ENCODE data around the gene SORT1. TPM values are rescaled to one million over a fixed set of nuclear protein-coding genes. Genes with fewer than 3 reads are reported as not detected.

SORT1 gene
- polyA plus RNA-seq, 6 donors from 2014 or later, result 0.16 to 1.3 (median 0.34) TPM; not detected in 2

- H3K4me1 Mint-ChIP-seq, result peaks cover 5 to 7% (median 7%) of the 10 kb centered on the region in 3 donors
- peaks cover 7 to 19% (median 16%) of the 10 kb centered on the region in 3 donors for H3K27me3 Mint-ChIP-seq
- DNase-seq (no peak), ATAC-seq (ENCODE audit: low read depth in 2 of 2) (no peak)
- no peak overlapping the region for H3K4me3 Mint-ChIP-seq
- H3K36me3 Mint-ChIP-seq, result no peaks in the 10 kb centered on the region
- no peak overlapping the region for H3K27ac Mint-ChIP-seq
- H3K9me3 Mint-ChIP-seq, result no peaks in the 10 kb centered on the region
These were observed 122.9 kb downstream of the SORT1 start for GRCh38 chr1:109274533-109275476.

- H3K4me3 Mint-ChIP-seq, result no peak overlapping the region
- no peak for ATAC-seq (ENCODE audit: low read depth in 2 of 2)
These were observed 124.0 kb downstream of the SORT1 start for GRCh38 chr1:109273570-109274288.

GRCh38 chr1:109272831-109273547 is 124.7 kb downstream of the SORT1 start:
- no peak overlapping the region for H3K4me3 Mint-ChIP-seq
- H3K27ac Mint-ChIP-seq, result no peak overlapping the region
- peaks cover 4 to 19% (median 16%) of the 10 kb centered on the region in 3 donors for H3K27me3 Mint-ChIP-seq
- ATAC-seq (ENCODE audit: low read depth in 2 of 2), result no peak
- H3K9me3 Mint-ChIP-seq, result no peaks in the 10 kb centered on the region
- no peak for DNase-seq
- H3K36me3 Mint-ChIP-seq, result no peaks in the 10 kb centered on the region
- peaks cover 5 to 7% (median 7%) of the 10 kb centered on the region in 3 donors for H3K4me1 Mint-ChIP-seq

More at GRCh38 chr1:109273570-109274288, 124.0 kb downstream of the SORT1 start:
- Mint-ChIP-seq H3K27ac (no peak overlapping the region), H3K9me3 (no peaks in the 10 kb centered on the region), H3K27me3 (peaks cover 4 to 19% (median 16%) of the 10 kb centered on the region in 3 donors), H3K36me3 (no peaks in the 10 kb centered on the region), H3K4me1 (peaks cover 5 to 7% (median 7%) of the 10 kb centered on the region in 3 donors)
- DNase-seq, result no peak

GRCh38 chr1:109272021-109272799 is 125.5 kb downstream of the SORT1 start:
- no peaks in the 10 kb centered on the region for H3K9me3 Mint-ChIP-seq
- no peak for DNase-seq
- peaks cover 4 to 19% (median 16%) of the 10 kb centered on the region in 3 donors for H3K27me3 Mint-ChIP-seq
- H3K27ac Mint-ChIP-seq, result no peak overlapping the region
- ATAC-seq (ENCODE audit: low read depth in 2 of 2), result no peak
- no peaks in the 10 kb centered on the region for H3K36me3 Mint-ChIP-seq
- H3K4me3 Mint-ChIP-seq, result no peak overlapping the region
- H3K4me1 Mint-ChIP-seq, result peaks cover 2 to 7% (median 3%) of the 10 kb centered on the region in 3 donors

GRCh38 chr1:109271458-109271857 is 126.3 kb downstream of the SORT1 start:
- no peak overlapping the region for H3K4me3 Mint-ChIP-seq
- H3K27me3 Mint-ChIP-seq, result peaks cover 4 to 19% (median 16%) of the 10 kb centered on the region in 3 donors
- H3K9me3 Mint-ChIP-seq, result no peaks in the 10 kb centered on the region
- DNase-seq (no peak), ATAC-seq (ENCODE audit: low read depth in 2 of 2) (no peak)
- H3K27ac Mint-ChIP-seq, result no peak overlapping the region
- peaks cover 0 to 7% (median 0%) of the 10 kb centered on the region in 3 donors for H3K4me1 Mint-ChIP-seq
- no peaks in the 10 kb centered on the region for H3K36me3 Mint-ChIP-seq

- Mint-ChIP-seq H3K36me3 (no peaks in the 10 kb centered on the region), H3K9me3 (no peaks in the 10 kb centered on the region), H3K27me3 (peaks cover 4 to 19% (median 16%) of the 10 kb centered on the region in 3 donors), H3K4me1 (peaks cover 0 to 7% (median 0%) of the 10 kb centered on the region in 3 donors), H3K27ac (no peak overlapping the region), H3K4me3 (no peak overlapping the region)
- DNase-seq (no peak), ATAC-seq (ENCODE audit: low read depth in 2 of 2) (no peak)
These were observed 126.9 kb downstream of the SORT1 start for GRCh38 chr1:109270623-109271317.

- Mint-ChIP-seq H3K36me3 (no peaks in the 10 kb centered on the region), H3K9me3 (no peaks in the 10 kb centered on the region), H3K4me3 (no peak overlapping the region), H3K4me1 (peaks cover 0 to 7% (median 0%) of the 10 kb centered on the region in 3 donors), H3K27ac (peak overlapping the region in 2 of 6 donors; percentile 59 to 91), H3K27me3 (peaks cover 4 to 16% (median 16%) of the 10 kb centered on the region in 3 donors)
- no peak for DNase-seq
- no peak for ATAC-seq (ENCODE audit: low read depth in 2 of 2)
These were observed 127.6 kb downstream of the SORT1 start for GRCh38 chr1:109269981-109270622.

GRCh38 chr1:109269212-109269980 is 128.3 kb downstream of the SORT1 start:
- no peak for ATAC-seq (ENCODE audit: low read depth in 2 of 2)
- H3K9me3 Mint-ChIP-seq, result no peaks in the 10 kb centered on the region

GRCh38 chr1:109268431-109269211 is 129.1 kb downstream of the SORT1 start:
- DNase-seq (no peak), ATAC-seq (ENCODE audit: low read depth in 2 of 2) (no peak)
- peaks cover 0 to 11% (median 5%) of the 10 kb centered on the region in 3 donors for H3K27me3 Mint-ChIP-seq
- H3K27ac Mint-ChIP-seq, result no peak overlapping the region
- H3K36me3 Mint-ChIP-seq, result no peaks in the 10 kb centered on the region
- H3K9me3 Mint-ChIP-seq, result no peaks in the 10 kb centered on the region
- H3K4me1 Mint-ChIP-seq, result peaks cover 0 to 3% (median 1%) of the 10 kb centered on the region in 3 donors
- H3K4me3 Mint-ChIP-seq, result no peak overlapping the region

More at GRCh38 chr1:109269212-109269980, 128.3 kb downstream of the SORT1 start:
- H3K27me3 Mint-ChIP-seq, result peaks cover 4 to 10% (median 9%) of the 10 kb centered on the region in 3 donors
- no peak overlapping the region for H3K27ac Mint-ChIP-seq
- H3K36me3 Mint-ChIP-seq, result no peaks in the 10 kb centered on the region
- H3K4me1 Mint-ChIP-seq, result peaks cover 0 to 7% (median 0%) of the 10 kb centered on the region in 3 donors
- DNase-seq, result no peak
- H3K4me3 Mint-ChIP-seq, result no peak overlapping the region

- Mint-ChIP-seq H3K9me3 (no peaks in the 10 kb centered on the region), H3K27me3 (peaks cover 0 to 15% (median 8%) of the 10 kb centered on the region in 3 donors), H3K4me1 (peaks cover 3 to 10% (median 4%) of the 10 kb centered on the region in 3 donors), H3K36me3 (no peaks in the 10 kb centered on the region), H3K27ac (no peak overlapping the region), H3K4me3 (no peak overlapping the region)
- no peak for DNase-seq
- ATAC-seq (ENCODE audit: low read depth in 2 of 2), result no peak
These were observed 129.9 kb downstream of the SORT1 start for GRCh38 chr1:109267743-109268300.

Measured in naive B cell (primary cell).